Right ventricle myocardium inferior (tissue), 1 donor: Measurements from ENCODE around the gene CLIP1. TPM values are rescaled to one million over a fixed set of nuclear protein-coding genes. Genes with fewer than 3 reads are reported as not detected.
"Not testable (repeated sequence)": the region's sequence is repeated elsewhere in the genome, so short reads cannot be mapped to it uniquely, and the experiment has no call there.

ENCODE experiments used
- ATAC-seq: fragments of 200-7000 bp; cut with Tn5 transposase; one replicate; pipeline ENCODE4 v1.9.1; 2020; ENCODE audit warnings: mild to moderate bottlenecking, moderate library complexity
- DNase-seq: peaks from one replicate; pipeline ENCODE4 v3.0.0; 2021; ENCODE audit errors: missing footprints
- intact Hi-C: fragments of 100-400 bp; cut with DNase I; formaldehyde crosslinking; loops from one replicate; pipeline ENCODE4 v1.11.0; 2022
- total RNA-seq: library from RNA; stranded (reverse); fragmentation: NEBNext Ultra II Directional; extraction: Animal tissue kit (Norgen Biotek cat#: 25700); gene quantifications from one replicate; pipeline ENCODE4 v1.2.1, GENCODE V29; 2021
- donor health status: DM: no; HTN: yes; CAD: no; lungs with severe emphysema.

Gene CLIP1
- total RNA-seq, 1 donor from 2014 or later, result 110 TPM

- no peak for DNase-seq
- intact Hi-C loops, result no loop called here
- ATAC-seq, result no peak
Measured at GRCh38 chr12:122403831-122404230, 18.6 kb downstream of the CLIP1 start.

GRCh38 chr12:122403115-122403770 lies 19.2 kb downstream of the CLIP1 start:
- intact Hi-C loops, result no loop called here
- no peak for DNase-seq

DNA sequence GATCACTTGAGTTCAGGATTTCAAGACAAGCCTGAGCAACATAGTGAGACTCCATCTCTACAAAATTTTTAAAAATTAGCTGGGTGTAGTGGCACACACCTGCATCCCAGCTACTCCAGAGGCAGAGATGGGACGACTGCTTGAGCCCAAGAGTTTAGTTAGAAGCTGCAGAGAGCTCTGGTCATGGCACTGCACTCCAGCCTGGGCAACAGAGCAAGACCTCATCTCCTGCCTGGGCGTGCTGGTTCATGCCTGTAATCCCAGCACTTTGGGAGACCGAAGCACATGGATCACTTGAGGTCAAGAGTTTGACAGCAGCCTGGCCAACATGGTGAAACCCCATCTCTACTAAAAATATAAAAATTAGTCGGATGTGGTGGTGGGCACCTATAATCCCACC lies 20.2 kb downstream of the CLIP1 start:
- no peak for ATAC-seq
- no peak for DNase-seq
- intact Hi-C loops, result no loop called here

More at GRCh38 chr12:122403115-122403770, 19.2 kb downstream of the CLIP1 start:
- ATAC-seq, result no peak

GRCh38 chr12:122399592-122400373 lies 22.7 kb downstream of the CLIP1 start:
- intact Hi-C loops, result loop anchor here (2.0 kb wide), 2 partner anchors 23 to 71 kb away; partner anchors contain the start of gene CLIP1
- no peak for DNase-seq
- peak; percentile 90 for ATAC-seq

DNA sequence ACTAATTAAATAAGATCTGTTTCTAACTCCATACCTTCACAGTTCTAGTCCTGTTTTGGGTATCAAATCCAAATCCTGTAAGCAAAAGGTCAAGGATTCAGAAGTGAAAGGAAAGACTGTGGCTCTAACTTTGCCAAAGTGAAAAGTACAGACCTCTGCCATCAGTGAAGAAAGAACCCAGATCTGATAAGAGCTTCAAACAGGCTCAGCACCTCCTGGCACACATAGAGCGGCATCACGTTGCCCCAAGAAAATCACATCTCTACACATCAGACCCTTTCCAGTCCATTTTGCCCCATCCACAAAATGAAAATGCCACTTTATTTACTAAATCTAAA lies 23.2 kb downstream of the CLIP1 start:
- DNase-seq, result no peak

DNA sequence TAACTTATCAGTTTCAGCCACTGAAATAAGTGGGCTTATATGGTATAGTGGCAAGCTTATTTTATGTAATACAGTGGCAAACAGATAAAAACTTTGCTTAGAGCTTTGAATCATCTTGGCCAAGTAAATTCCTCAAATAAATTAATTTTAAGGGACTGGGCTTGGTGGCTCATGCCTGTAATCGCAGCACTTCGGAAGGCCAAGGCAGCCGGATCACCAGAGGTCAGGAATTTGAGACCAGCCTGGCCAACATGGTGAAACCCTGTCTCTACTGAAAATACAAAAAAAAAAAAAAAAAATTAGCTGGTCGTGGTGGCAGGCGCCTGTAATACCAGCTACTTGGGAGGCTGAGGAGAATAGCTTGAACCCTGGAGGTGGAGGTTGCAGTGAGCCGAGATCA lies 24.5 kb downstream of the CLIP1 start:
- not testable (repeated sequence) for ATAC-seq, DNase-seq
- intact Hi-C loops, result loop anchor here (2.0 kb wide), 1 partner anchor 73 kb away; no protein-coding TSS in a partner anchor

More for the DNA sequence above, 23.2 kb downstream of the CLIP1 start:
- peak; percentile 24 for ATAC-seq
- intact Hi-C loops, result loop anchor here (2.0 kb wide), 1 partner anchor 72 kb away; no protein-coding TSS in a partner anchor

- DNase-seq, result no peak
- no peak for ATAC-seq
- intact Hi-C loops, result no loop called here
Measured at GRCh38 chr12:122395319-122395718, 27.1 kb downstream of the CLIP1 start.

DNA sequence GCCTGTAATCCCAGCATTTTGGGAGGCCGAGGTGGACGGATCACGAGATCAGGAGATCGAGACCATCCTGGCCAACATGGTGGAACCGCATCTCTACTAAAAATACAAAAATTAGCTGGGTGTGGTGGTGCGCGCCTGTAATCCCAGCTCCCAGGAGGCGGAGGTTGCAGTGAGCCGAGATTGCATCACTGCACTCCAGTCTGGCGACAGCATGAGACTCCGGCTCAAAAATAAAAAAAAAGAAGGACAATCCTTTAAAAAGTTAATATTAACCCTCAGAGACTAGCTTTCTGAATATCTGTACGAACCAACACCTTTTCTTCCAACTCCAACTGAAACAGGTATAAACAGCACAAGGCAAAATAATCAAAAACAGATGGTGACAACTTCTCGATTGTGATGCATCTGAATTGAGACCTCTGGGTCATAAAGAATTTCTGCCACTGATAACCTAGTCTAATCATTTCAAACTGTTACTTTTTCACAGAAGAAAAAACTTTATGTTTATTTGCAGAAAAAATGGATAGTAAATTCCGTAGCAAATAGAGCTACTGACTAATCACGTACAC lies 27.8 kb downstream of the CLIP1 start:
- ATAC-seq (peak; percentile 43), DNase-seq (no peak)
- intact Hi-C loops, result no loop called here

- DNase-seq, result no peak
- intact Hi-C loops, result no loop called here
- ATAC-seq, result no peak
Measured at GRCh38 chr12:122393817-122394216, 28.7 kb downstream of the CLIP1 start.

- intact Hi-C loops, result no loop called here
- ATAC-seq (no peak), DNase-seq (no peak)
Measured at GRCh38 chr12:122392411-122392810, 30.1 kb downstream of the CLIP1 start.

GRCh38 chr12:122389677-122390076 lies 32.8 kb downstream of the CLIP1 start:
- ATAC-seq, result peak; percentile 75
- intact Hi-C loops, result no loop called here
- DNase-seq, result no peak

GRCh38 chr12:122387887-122388286 lies 34.6 kb downstream of the CLIP1 start:
- intact Hi-C loops, result no loop called here
- DNase-seq (no peak), ATAC-seq (no peak)

- intact Hi-C loops, result no loop called here
- ATAC-seq (no peak), DNase-seq (no peak)
Measured at GRCh38 chr12:122385171-122386016, 37.1 kb downstream of the CLIP1 start.

GRCh38 chr12:122382919-122383350 lies 39.5 kb downstream of the CLIP1 start:
- no peak for ATAC-seq
- DNase-seq, result no peak
- intact Hi-C loops, result no loop called here

DNA sequence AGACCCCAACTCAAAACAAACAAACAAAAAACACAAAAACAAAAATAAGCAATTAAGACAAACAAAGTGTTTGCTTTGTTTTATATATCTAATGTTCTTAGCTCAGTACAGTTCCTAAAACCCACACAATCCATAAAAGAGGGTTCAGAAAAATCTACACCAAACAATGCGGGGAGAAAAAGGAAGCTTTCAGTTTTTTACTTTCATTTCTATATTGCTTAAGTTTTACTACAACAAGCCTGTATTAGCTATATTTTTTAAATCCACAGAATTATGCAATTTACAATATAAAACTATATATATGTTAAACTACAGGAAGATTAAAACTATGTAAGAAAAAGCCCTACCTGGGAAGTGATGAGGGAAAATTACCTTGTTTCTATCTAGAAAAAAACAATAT lies 41.4 kb downstream of the CLIP1 start:
- no peak for ATAC-seq
- DNase-seq, result no peak
- intact Hi-C loops, result no loop called here

DNA sequence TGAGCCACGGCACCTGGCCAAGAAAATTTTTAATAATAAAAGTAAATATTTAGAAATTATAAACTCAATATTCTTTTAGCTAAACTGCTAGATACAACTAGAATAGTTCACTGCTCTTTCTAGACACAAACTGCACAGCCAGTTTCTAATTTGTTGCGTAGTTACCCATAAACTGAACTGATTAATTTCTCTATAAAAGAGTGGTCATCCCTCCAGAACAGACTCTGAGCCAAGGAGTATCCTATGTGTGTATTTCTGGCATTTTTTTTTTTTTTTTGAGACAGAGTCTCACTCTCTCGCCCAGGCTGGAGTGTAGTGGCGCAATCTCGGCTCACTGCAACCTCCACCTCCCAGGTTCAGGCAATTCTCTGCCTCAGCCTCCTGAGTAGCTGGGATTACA lies 45.7 kb downstream of the CLIP1 start:
- intact Hi-C loops, ATAC-seq, DNase-seq: not testable (repeated sequence)

DNA sequence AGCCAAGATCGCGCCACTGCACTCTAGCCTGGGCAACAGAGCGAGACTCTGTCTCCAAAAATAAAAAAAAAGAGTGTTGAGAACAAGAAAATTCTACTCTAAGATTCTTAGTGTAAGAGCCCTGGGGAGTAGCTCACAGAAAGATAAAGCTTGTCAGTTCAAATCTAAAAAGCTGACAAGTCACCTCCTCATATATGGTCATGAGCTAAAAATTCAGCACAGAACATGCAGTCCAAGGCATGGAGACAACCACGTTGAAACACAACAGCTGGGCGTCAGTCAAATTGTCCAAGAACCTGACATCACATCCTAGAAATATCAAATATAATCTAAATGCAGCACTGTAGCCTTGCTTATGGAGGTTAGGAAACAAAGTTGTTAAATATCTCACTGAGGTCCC lies 47.8 kb downstream of the CLIP1 start:
- ATAC-seq (peak; percentile 83), DNase-seq (no peak)
- intact Hi-C loops, result no loop called here

DNA sequence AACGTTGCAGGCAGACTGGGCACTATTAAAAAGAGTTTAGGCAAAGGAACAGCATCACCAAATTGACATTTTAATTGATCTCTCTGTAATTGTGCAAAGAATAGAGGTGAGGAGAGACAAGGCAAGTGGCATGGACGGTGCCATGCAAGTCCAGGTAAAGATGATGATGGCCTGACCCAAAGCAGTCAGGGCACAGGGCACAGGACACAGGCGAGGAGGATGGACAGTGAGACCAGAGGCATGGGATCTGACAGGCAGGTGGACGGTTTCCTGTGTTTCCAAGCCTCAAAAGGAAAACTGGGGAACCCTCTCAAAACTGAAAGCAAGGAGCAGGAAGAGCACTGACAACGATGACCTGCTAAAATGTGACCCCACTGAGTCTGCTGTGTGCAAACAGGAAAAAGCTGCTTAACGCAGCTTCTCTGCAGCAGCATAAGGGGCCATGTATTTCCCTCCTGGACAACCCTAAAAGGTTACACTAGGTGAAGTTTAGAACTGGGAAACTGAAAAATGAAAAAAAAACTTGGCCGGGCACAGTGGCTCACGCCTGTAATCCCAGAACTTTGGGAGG lies 50.9 kb downstream of the CLIP1 start:
- intact Hi-C loops, result no loop called here
- no peak for ATAC-seq

More for the DNA sequence above, 50.9 kb downstream of the CLIP1 start:
- no peak for DNase-seq
